ENCODE data around the gene ANKRD33B.

DNA sequence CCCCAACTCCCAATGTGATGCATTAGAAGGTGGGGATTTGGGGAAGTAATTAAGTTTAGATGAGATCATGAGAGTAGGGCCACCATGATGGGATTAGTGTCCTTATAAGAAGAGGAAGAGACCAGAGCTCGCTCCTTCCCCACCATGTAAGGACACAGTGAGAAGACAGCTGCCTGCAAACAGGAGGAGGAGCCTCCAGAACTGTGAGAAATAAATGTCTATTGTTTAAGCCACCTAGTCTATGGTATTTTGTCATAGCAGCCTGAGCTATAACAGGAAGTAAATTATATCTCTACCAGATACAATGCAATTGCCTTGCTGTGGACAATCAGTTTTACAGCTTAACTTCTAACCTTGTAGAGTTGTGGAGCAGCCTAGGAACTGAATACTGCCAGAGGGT is 58.0 kb downstream of the ANKRD33B start:
- TF ChIP-seq, protein P1, sequence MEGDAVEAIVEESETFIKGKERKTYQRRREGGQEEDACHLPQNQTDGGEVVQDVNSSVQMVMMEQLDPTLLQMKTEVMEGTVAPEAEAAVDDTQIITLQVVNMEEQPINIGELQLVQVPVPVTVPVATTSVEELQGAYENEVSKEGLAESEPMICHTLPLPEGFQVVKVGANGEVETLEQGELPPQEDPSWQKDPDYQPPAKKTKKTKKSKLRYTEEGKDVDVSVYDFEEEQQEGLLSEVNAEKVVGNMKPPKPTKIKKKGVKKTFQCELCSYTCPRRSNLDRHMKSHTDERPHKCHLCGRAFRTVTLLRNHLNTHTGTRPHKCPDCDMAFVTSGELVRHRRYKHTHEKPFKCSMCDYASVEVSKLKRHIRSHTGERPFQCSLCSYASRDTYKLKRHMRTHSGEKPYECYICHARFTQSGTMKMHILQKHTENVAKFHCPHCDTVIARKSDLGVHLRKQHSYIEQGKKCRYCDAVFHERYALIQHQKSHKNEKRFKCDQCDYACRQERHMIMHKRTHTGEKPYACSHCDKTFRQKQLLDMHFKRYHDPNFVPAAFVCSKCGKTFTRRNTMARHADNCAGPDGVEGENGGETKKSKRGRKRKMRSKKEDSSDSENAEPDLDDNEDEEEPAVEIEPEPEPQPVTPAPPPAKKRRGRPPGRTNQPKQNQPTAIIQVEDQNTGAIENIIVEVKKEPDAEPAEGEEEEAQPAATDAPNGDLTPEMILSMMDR (IDR thresholded peaks at IDR 0.05): no peak
- TF ChIP-seq POLR2A (IDR thresholded peaks at IDR 0.05) (no peak), EP300 (IDR thresholded peaks at IDR 0.05) (no peak)
